HepG2 (cell line): ENCODE measurements around the gene ATP6V1C2. TPM values are rescaled to one million over a fixed set of nuclear protein-coding genes. Genes with fewer than 3 reads are reported as not detected.
A peak's percentile ranks its signal among the peaks of the same experiment; 100 is the strongest.

ENCODE experiments used
- ATAC-seq: fragments of 200-7000 bp; cut with Tn5 transposase; 3 replicates; pipeline ENCODE4 v1.9.1; 2020; ENCODE audit warnings: mild to moderate bottlenecking, moderate library complexity
- BruUV-seq: library from RNA; stranded (reverse); fragments of 400-500 nt; replicated peaks from 2 replicates; lab custom pipeline; 2021; lab: Mats Ljungman, UMichigan
- CTCF ChIA-PET: fragments of 300-600 bp; formaldehyde crosslinking; extraction: SDS; loops from one replicate; lab custom pipeline; 2021; ENCODE audit warnings: low total read pairs, inconsistent platforms, low intra/inter-chr PET ratio; lab: Yijun Ruan, JAX
- POLR2A ChIA-PET: fragments of 350-600 bp; sonication (Branson Sonifier 250); formaldehyde crosslinking; loops from one replicate; lab custom pipeline; 2020; ENCODE audit warnings: antibody characterized with exemption, inconsistent platforms; lab: Yijun Ruan, JAX
- DNase-seq: peaks from one replicate; pipeline ENCODE4 v3.0.0-alpha.2; 2015; ENCODE audit warnings: low spot score
- FAIRE-seq: peaks from 3 replicates; lab custom pipeline; 2011; peaks lifted over from hg19 to GRCh38; lab: Jason Lieb, UNC
- H2AFZ ChIP-seq: one replicate; pipeline ENCODE4 v1.6.1; 2011; ENCODE audit warnings: low read length, inconsistent platforms
- H3K27ac ChIP-seq: fragments of 300-600 bp; 3 replicates; pipeline ENCODE4 v1.8.0; 2011; ENCODE audit warnings: mixed run types, mild to moderate bottlenecking, mixed read lengths, low read length, inconsistent platforms; ENCODE audit not compliant: insufficient read depth; ENCODE audit errors: extremely low read length
- H3K27me3 ChIP-seq, 2 experiments: fragments of 200-600 bp in 1 of 2; 2 replicates in 1 of 2; 3 replicates in 1 of 2; pipeline versions ENCODE4 v1.6.0 to v1.8.0; 2011; ENCODE audit warnings: low read length in 2 of 2, mild to moderate bottlenecking in 2 of 2, moderate library complexity in 2 of 2, inconsistent platforms in 1 of 2; ENCODE audit not compliant: insufficient read depth in 2 of 2, control insufficient read depth in 1 of 2
- H3K36me3 ChIP-seq, 2 experiments: fragments of 200-600 bp in 1 of 2; replicated peaks in 1 of 2; 2 replicates in 1 of 2; 3 replicates in 1 of 2; pipeline versions ENCODE4 v1.5.1 to v1.8.0; 2011; ENCODE audit warnings: low read length in 2 of 2, inconsistent platforms in 1 of 2; ENCODE audit not compliant: insufficient read depth in 2 of 2, control insufficient read depth in 1 of 2
- H3K4me1 ChIP-seq: 2 replicates; pipeline ENCODE4 v1.5.1; 2012; ENCODE audit warnings: low read length, inconsistent platforms; ENCODE audit not compliant: insufficient read depth
- H3K4me2 ChIP-seq: 2 replicates; pipeline ENCODE4 v1.6.0; 2011; ENCODE audit warnings: low read depth, low read length, inconsistent platforms
- H3K4me3 ChIP-seq, 3 experiments: fragments of 200-600 bp in 1 of 3; sonication (generic), shearing (Covaris generic) in 1 of 3; replicated peaks in 1 of 3; 2 replicates each; pipeline ENCODE4 v1.5.1; 2011 to 2016; ENCODE audit warnings: low read length in 3 of 3, inconsistent platforms in 2 of 3, low read depth in 2 of 3, mild to moderate bottlenecking in 2 of 3, control low read depth in 1 of 3, mixed read lengths in 1 of 3; ENCODE audit not compliant: insufficient read depth in 1 of 3
- H3K79me2 ChIP-seq: one replicate; pipeline ENCODE4 v1.6.1; 2011; ENCODE audit warnings: low read length, inconsistent platforms; ENCODE audit not compliant: insufficient read depth
- H3K9ac ChIP-seq: 2 replicates; pipeline ENCODE4 v1.6.0; 2011; ENCODE audit warnings: mild to moderate bottlenecking, low read depth, low read length, inconsistent platforms; ENCODE audit not compliant: insufficient read depth
- H3K9me3 ChIP-seq: 2 replicates; pipeline ENCODE4 v1.5.1; 2012; ENCODE audit warnings: mild to moderate bottlenecking, low read length
- H4K20me1 ChIP-seq: 2 replicates; pipeline ENCODE4 v1.6.0; 2011; ENCODE audit warnings: inconsistent platforms, mild to moderate bottlenecking, low read length, moderate library complexity; ENCODE audit not compliant: insufficient read depth
- ARNTL ChIP-seq: sonication (generic); formaldehyde crosslinking; IDR thresholded peaks from 2 replicates; pipeline ENCODE4 v1.4.0; 2020; ENCODE audit warnings: mild to moderate bottlenecking, missing genetic modification reagents
- CEBPB ChIP-seq: IDR thresholded peaks from 2 replicates; pipeline ENCODE4 v1.6.1; 2011; ENCODE audit warnings: low read depth, low read length, improper control_type of control experiment, borderline replicate concordance
- FOXO1 ChIP-seq: sonication (generic); formaldehyde crosslinking; IDR thresholded peaks from 2 replicates; pipeline ENCODE4 v1.4.0; 2020; ENCODE audit warnings: missing genetic modification reagents
- NR2F6 ChIP-seq, 2 experiments: IDR thresholded peaks; 2 replicates each; pipeline ENCODE4 v1.6.1; 2016; ENCODE audit warnings: antibody characterized with exemption in 1 of 2, mild to moderate bottlenecking in 1 of 2
- PAWR ChIP-seq: sonication (generic); formaldehyde crosslinking; IDR thresholded peaks from 2 replicates; pipeline ENCODE4 v1.4.0; 2020; ENCODE audit warnings: missing genetic modification reagents, mild to moderate bottlenecking, borderline replicate concordance
- POLR2G ChIP-seq: fragments of 200-400 bp; formaldehyde crosslinking; IDR thresholded peaks from 2 replicates; pipeline ENCODE4 v1.6.1; 2018; ENCODE audit warnings: mild to moderate bottlenecking, low read depth, low read length, moderate library complexity
- SKI ChIP-seq: fragments of 450-650 bp; IDR thresholded peaks from one replicate; pipeline ENCODE4 v1.6.1; 2018; ENCODE audit warnings: mild to moderate bottlenecking; ENCODE audit not compliant: partially characterized antibody
- TBL1XR1 ChIP-seq: fragments of 150-350 bp; IDR thresholded peaks from 2 replicates; pipeline ENCODE4 v1.6.1; 2014; ENCODE audit warnings: borderline replicate concordance, low read length; ENCODE audit not compliant: partially characterized antibody
- ZKSCAN8 ChIP-seq: IDR thresholded peaks from 2 replicates; pipeline ENCODE4 v1.6.1; 2016; ENCODE audit warnings: borderline replicate concordance, missing genetic modification reagents, missing compliant biosample characterization
- WGBS: methylation state at CpG from one replicate; pipeline ENCODE4 v1.1.6; 2017; ENCODE audit warnings: low lambda C conversion rate; 5-methylcytosine and 5-hydroxymethylcytosine counted together
- in situ Hi-C: cut with HindIII; loops from 2 replicates; pipeline ENCODE4 v1.10.0; 2017; ENCODE audit warnings: low pct_unique_long_range_greater_than_20kb; ENCODE audit not compliant: extremely low pct_ligation_motif_present
- intact Hi-C: fragments of 100-400 bp; cut with micrococcal nuclease; formaldehyde crosslinking; loops from one replicate; pipeline ENCODE4 v1.10.0; 2022; ENCODE audit not compliant: unreplicated experiment
- polyA plus RNA-seq, 8 experiments: library from polyadenylated mRNA; depleted of rRNA in 3 of 8; stranded (reverse) in 7 of 8; unstranded in 1 of 8; fragments of >200 nt; fragmentation: Illumina TruSeq in 4 of 8; extraction: Trizol in 4 of 8; gene quantifications; 2 replicates each; pipeline versions ENCODE4 v1.2.1 to v1.2.3, GENCODE V29; 2011 to 2016; ENCODE audit warnings: low read depth in 4 of 8, missing spikeins in 1 of 8, mixed read lengths in 1 of 8; ENCODE audit not compliant: insufficient read depth in 1 of 8
- total RNA-seq, 5 experiments: library from RNA; depleted of rRNA; stranded (reverse); fragments of >200 nt; fragmentation: Illumina TruSeq; extraction: Trizol; gene quantifications; 2 replicates each; pipeline ENCODE4 v1.2.3, GENCODE V29; 2016; ENCODE audit warnings: low read depth in 1 of 5
- TF ChIP-seq, protein P1 (sequence below): sonication (generic); formaldehyde crosslinking; conservative IDR thresholded peaks from 2 replicates; pipeline ENCODE4 v1.4.0; 2020; ENCODE audit warnings: mild to moderate bottlenecking, missing genetic modification reagents, moderate library complexity
- TF ChIP-seq, protein P2 (sequence below): sonication (generic); formaldehyde crosslinking; IDR thresholded peaks from 2 replicates; pipeline ENCODE4 v1.5.0; 2020; ENCODE audit warnings: missing genetic modification reagents

ATP6V1C2 gene
- total and polyA plus RNA-seq, 2 of the 13 experiments (the other 11 are each of a cell fraction or from before 2014, with no cell fraction given) = 0.04 to 0.29 TPM

DNA sequence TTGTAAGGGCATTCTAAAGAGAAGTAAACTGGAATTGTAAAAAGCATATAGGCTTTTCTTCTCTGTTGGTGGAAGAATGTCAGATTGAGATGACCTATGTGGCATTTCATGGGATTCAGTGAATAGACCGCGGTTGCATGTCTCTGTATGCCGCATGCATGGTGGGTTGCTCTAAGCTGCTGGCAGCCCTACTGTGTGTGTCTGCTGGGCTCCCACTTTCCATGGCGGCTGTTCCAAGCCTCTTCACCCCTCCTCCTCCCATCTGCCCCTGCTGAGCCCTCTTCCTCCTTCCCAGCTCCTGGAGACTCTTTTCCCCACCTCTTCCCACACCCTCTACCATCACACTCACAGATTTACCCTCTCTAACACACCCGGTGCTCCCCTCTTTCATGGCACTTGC is 12.6 kb downstream of the ATP6V1C2 start:
- 69% methylated on average over 5 of the region's 5 CpGs for WGBS
- POLR2A ChIA-PET = no interaction called here
- no peak overlapping the region for H3K4me3 ChIP-seq
- in situ Hi-C loops (no loop called here), intact Hi-C loops (no loop called here)
- no peak overlapping the region for H2AFZ ChIP-seq
- DNase-seq = no peak
- no peaks in the 10 kb centered on the region for H3K79me2 ChIP-seq
- no peaks in the 10 kb centered on the region for H3K9me3 ChIP-seq
- H3K4me1 ChIP-seq = peaks cover 14% of the 10 kb centered on the region
- H3K4me2 ChIP-seq = no peak overlapping the region
- H3K36me3 ChIP-seq = no peaks in the 10 kb centered on the region
- peaks cover 0 to 31% of the 10 kb centered on the region in 2 experiments; a peak in 2 of 5 replicates for H3K27me3 ChIP-seq
- no peaks in the 10 kb centered on the region for H4K20me1 ChIP-seq
- no peak overlapping the region for H3K27ac ChIP-seq
- no TSS peak for BruUV-seq
- no peak for ATAC-seq
- H3K9ac ChIP-seq = no peak overlapping the region
- CTCF ChIA-PET = no interaction called here
- FAIRE-seq = no peak
- TF ChIP-seq ARNTL (CRISPR knock-in tag) (no peak), SKI (no peak), NR2F6 (IDR thresholded peaks at IDR 0.05) (no peak), NR2F6 (CRISPR knock-in tag; IDR thresholded peaks at IDR 0.05) (no peak)

DNA sequence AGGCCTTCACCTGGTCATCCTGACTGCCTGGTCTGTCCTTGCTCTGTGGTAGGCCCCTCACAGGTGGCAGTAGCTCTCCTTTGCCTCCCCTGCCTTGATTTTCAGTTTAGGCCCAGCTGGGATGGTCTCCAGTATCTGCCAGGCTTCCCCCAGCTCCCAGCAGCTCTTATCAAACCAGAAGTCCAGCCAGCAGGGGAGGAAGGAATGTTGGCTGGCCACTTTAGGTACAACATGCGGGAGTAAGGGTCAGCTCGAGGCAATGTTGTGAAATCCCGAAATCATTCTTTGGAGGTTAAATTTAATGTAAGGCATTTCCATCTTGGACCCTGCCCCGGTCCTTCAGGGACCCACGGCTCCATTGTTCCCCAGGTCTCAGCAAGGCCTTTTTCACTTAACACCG is 16.8 kb downstream of the ATP6V1C2 start:
- intact Hi-C loops (no loop called here), in situ Hi-C loops (no loop called here)
- BruUV-seq = no TSS peak
- Histone ChIP-seq H4K20me1 (no peaks in the 10 kb centered on the region; the same call in 1 of the 2 replicates), H3K27me3 (peaks cover 5 to 43% of the 10 kb centered on the region in 2 experiments; a peak in 3 of 5 replicates), H3K4me2 (no peak overlapping the region; the same call in 1 of the 2 replicates), H3K4me3 (no peak overlapping the region), H3K79me2 (no peaks in the 10 kb centered on the region), H3K9me3 (no peaks in the 10 kb centered on the region), H3K9ac (no peak overlapping the region), H2AFZ (no peak overlapping the region), H3K4me1 (peaks cover 21% of the 10 kb centered on the region), H3K36me3 (no peaks in the 10 kb centered on the region), H3K27ac (no peak overlapping the region)
- no peak for TF ChIP-seq PAWR (CRISPR knock-in tag)
- TF ChIP-seq ZKSCAN8 = no peak
- no peak for TF ChIP-seq TBL1XR1
- TF ChIP-seq CEBPB = peak; percentile 36; the same call in 1 of the 2 replicates
- TF ChIP-seq, protein P1, sequence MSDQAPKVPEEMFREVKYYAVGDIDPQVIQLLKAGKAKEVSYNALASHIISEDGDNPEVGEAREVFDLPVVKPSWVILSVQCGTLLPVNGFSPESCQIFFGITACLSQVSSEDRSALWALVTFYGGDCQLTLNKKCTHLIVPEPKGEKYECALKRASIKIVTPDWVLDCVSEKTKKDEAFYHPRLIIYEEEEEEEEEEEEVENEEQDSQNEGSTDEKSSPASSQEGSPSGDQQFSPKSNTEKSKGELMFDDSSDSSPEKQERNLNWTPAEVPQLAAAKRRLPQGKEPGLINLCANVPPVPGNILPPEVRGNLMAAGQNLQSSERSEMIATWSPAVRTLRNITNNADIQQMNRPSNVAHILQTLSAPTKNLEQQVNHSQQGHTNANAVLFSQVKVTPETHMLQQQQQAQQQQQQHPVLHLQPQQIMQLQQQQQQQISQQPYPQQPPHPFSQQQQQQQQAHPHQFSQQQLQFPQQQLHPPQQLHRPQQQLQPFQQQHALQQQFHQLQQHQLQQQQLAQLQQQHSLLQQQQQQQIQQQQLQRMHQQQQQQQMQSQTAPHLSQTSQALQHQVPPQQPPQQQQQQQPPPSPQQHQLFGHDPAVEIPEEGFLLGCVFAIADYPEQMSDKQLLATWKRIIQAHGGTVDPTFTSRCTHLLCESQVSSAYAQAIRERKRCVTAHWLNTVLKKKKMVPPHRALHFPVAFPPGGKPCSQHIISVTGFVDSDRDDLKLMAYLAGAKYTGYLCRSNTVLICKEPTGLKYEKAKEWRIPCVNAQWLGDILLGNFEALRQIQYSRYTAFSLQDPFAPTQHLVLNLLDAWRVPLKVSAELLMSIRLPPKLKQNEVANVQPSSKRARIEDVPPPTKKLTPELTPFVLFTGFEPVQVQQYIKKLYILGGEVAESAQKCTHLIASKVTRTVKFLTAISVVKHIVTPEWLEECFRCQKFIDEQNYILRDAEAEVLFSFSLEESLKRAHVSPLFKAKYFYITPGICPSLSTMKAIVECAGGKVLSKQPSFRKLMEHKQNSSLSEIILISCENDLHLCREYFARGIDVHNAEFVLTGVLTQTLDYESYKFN (CRISPR knock-in tag) = no peak
- no peak for TF ChIP-seq FOXO1 (CRISPR knock-in tag)
- TF ChIP-seq POLR2G = no peak
- TF ChIP-seq, protein P2, sequence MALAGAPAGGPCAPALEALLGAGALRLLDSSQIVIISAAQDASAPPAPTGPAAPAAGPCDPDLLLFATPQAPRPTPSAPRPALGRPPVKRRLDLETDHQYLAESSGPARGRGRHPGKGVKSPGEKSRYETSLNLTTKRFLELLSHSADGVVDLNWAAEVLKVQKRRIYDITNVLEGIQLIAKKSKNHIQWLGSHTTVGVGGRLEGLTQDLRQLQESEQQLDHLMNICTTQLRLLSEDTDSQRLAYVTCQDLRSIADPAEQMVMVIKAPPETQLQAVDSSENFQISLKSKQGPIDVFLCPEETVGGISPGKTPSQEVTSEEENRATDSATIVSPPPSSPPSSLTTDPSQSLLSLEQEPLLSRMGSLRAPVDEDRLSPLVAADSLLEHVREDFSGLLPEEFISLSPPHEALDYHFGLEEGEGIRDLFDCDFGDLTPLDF (CRISPR knock-in tag) = no peak
- ATAC-seq (peak; percentile 41; the same call in 2 of the 3 replicates), DNase-seq (no peak), FAIRE-seq (no peak)
- CTCF ChIA-PET = no interaction called here
- POLR2A ChIA-PET = no interaction called here
- WGBS = 23% methylated on average over 6 of the region's 6 CpGs
